SKM-1 (cell line): ENCODE results near the gene USP35.
"Not testable (repeated sequence)": the region's sequence is repeated elsewhere in the genome, so short reads cannot be mapped to it uniquely, and the experiment has no call there.

ENCODE experiments used
- DNase-seq: peaks from one replicate; lab custom pipeline; 2025; ENCODE audit not compliant: unreplicated experiment; lab: John Stamatoyannopoulos, UW

Gene USP35

GRCh38 chr11:78216021-78216420 lies 27.3 kb downstream of the USP35 start:
- no peak for DNase-seq

- no peak for DNase-seq
These were observed 28.0 kb downstream of the USP35 start for GRCh38 chr11:78216571-78217287.

GRCh38 chr11:78217650-78218541 lies 29.2 kb downstream of the USP35 start:
- no peak for DNase-seq

DNA sequence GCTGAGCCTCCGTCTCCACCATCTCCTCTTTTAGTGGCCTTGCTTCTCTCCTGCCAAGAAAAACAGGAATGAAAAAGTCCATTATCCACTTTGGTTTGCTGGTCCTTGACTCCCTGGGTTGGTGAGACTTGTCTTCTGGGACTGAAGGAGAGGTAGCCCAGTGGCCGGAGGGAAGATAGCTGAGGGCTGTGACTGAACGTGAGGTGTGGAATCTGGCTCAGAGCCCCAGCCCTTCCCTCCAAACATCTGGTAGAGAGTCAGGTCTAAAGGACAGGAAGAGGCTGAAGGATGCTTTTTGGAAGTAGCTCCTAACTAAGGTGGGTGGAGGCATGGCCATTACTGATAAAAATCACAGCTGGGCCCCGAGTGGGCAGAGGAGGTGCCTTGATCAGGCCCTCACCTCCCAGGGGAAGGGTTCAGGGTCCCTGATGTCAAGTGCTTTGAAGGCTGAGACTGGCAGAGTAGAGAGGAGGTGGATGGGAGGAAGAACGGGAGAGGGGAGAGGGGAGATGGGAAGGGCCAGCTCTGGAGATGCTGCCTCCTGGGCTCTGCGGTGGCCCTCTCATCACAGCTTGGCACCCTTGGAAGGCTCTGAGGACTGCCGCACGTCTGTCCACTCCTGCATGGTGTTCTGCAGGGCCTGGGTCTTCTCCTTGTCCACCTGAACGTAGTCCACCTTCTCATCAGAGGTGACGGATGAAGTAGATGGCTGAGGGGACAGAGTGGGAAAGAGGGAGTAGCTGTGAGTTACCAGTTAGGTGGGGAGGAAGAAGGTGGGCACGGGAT lies 30.2 kb downstream of the USP35 start:
- DNase-seq, result no peak

DNA sequence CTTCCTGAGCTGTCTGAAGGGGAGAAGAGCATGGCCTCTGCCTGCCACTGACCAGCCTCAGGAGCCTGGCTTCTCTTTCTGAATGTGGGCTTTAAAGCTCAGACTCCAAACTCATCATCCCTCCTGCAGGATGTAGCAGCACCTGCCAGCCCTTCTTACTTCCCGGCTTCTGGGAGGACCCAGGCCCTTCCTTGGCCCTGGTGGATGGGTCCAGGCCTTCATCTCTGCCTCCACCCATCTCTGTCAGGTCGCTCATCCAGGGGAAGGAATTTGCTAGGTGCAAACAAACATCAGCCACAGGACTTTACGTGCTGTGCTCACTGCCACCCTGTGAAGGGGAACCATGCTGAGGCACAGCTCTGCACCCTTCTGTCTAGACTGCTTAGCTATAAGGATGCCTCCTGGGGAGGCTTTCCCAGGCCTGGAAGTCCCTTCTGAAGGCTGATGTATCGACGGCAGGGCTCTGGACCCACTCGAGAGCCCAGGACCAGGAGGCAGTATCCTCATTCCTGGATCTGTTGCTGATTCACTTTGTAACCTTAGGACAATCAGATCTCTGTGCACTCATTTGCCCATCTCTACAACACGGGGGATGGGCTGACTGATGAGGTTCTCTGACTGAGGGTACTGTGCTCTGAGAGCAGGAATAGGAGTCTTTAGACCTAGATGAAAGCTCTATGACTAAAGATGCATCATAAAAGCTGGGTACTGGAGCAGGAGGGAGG lies 30.9 kb downstream of the USP35 start:
- DNase-seq, result no peak

DNA sequence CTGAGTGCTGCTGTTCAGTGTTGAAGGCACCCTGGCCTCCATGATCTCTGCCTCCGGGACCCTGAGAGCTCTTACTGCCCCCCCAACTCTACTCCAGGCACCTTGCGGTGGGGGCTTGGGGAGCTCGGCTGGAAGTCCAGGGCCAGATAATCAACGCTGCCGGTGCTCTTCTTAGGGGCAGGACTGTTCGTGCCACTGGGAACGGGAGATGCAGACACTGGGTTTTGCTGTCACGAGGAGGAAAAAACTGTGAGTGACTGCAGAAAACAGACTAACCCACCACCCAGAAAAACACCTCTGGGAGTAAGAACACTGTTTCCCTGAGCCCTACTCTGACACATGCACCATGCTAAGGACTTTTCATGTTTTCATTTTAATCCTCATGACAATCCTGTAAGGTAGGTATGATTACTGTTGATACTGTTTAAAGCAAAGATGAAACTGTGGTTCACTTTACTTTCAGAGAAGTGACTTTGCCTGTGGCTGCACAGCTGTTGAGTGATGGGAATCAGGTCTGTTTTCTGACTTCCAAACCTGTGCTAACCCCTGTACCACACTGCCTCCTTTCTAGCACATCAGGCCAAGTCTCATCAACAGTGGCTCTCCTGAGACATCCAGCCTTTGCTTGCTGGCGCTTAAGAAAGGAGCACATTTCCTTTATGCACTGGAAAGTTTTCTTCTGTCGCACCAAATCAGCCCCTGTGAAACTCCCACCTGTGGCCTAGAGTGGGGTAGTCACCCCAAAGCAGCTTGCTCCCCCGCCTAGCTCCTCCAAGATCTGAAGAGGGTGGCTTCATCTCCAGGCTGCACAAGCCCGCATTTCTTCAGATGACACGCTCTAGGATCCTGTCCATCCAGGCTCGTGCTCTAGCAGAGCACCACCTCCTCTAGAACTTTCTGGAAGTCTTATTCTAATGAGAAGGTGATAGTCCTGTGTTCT lies 31.8 kb downstream of the USP35 start:
- DNase-seq, result no peak

GRCh38 chr11:78221396-78222315 lies 32.9 kb downstream of the USP35 start:
- no peak for DNase-seq

- DNase-seq, result not testable (repeated sequence)
These were observed 34.0 kb downstream of the USP35 start for GRCh38 chr11:78222726-78223125.

DNA sequence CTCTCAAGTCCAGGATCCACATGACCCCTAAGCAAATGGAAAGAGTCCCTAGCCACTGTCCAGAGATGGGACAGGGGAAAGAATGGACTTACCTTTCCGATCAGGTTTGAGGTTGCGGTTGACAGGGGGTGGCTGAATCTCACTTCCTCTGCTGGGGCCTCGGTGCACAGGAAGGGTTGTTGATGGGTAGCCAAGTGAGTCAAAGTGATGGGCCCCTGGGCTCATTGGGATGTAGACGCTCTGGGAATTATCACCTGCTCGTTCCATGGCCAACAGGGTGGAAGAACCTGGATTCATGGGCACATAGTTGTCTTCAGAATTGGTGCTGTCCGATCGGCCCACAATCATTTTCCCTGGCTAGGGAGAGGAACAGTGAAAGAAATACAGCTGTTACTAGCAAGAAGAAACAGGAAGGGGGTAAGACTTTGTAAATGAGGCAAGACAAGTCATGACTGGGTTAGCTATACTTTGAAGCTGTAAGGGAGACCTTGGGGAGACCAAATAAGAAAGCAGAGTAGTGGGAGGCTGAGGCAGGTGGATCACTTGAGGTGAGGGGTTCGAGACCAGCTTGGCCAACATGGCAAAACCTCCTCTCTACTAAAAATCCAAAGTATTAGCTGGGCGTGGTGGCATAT lies 34.7 kb downstream of the USP35 start:
- DNase-seq, result no peak

- DNase-seq, result no peak
These were observed 35.8 kb downstream of the USP35 start for GRCh38 chr11:78224506-78224905.

- DNase-seq, result no peak
These were observed 36.2 kb downstream of the USP35 start for GRCh38 chr11:78224906-78225420.

- no peak for DNase-seq
These were observed 38.3 kb downstream of the USP35 start for GRCh38 chr11:78226684-78227680.

- DNase-seq, result no peak
These were observed 39.2 kb downstream of the USP35 start for GRCh38 chr11:78227921-78228320.

DNA sequence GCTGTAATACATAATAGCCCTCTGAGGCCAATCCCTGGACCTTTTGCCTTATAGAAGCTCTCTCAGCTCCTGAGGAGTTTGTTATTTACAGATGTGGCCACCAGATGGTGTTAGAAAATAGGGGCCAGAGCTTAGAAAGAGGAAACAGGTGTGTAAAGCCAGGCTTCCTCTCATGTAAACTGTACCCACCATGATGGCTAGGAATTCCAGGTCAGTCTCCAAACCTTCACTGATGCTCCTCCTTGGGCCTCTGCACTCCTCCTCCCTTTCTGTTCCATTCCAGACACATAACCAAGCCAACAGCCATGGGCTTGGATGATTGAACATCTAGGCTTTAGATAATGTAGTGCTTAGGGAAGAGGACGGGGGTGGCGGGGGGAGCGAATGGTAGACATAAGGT lies 39.7 kb downstream of the USP35 start:
- DNase-seq, result peak; percentile 55

DNA sequence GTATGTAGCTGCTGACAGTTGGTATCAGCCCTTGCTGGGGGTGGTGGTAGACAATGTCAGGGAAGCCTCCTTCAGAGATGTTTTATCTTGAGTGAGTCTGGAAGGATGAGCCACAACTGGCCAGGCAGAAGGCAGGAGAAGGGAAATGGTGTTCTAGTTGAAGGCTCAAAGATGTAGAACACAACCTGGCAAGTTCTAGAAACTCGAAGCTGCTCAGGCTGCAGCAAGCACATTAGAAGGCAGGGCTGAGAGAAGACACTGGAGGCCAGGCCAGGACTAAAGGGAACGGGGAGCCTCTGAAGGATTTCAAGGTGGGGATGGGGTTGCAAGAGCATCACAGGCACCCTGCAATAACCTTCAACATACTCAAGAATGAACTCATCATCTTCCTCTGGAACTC lies 40.4 kb downstream of the USP35 start:
- no peak for DNase-seq

GRCh38 chr11:78230161-78230877 lies 41.6 kb downstream of the USP35 start:
- no peak for DNase-seq
